IMR-90 (cell line): ENCODE measurements around the gene SLC30A2. TPM values are rescaled to one million over a fixed set of nuclear protein-coding genes. Genes with fewer than 3 reads are reported as not detected.

Experiments used
- ATAC-seq: fragments of 200-7000 bp; cut with Tn5 transposase; 2 replicates; pipeline ENCODE4 v1.9.1; 2020; ENCODE audit warnings: low read depth, mild to moderate bottlenecking, moderate library complexity
- BruUV-seq: library from RNA; stranded (reverse); fragments of 400-500 nt; replicated peaks from 2 replicates; lab custom pipeline; 2021; lab: Mats Ljungman, UMichigan
- CTCF ChIA-PET: fragments of 300-600 bp; formaldehyde crosslinking; extraction: SDS; loops from one replicate; lab custom pipeline; 2021; ENCODE audit warnings: antibody characterized with exemption; lab: Yijun Ruan, JAX
- POLR2A ChIA-PET: fragments of 300-600 bp; sonication (Branson Sonifier 250); formaldehyde crosslinking; loops from one replicate; lab custom pipeline; 2022; ENCODE audit warnings: antibody characterized with exemption; ENCODE audit not compliant: unreplicated experiment; lab: Charles Lee
- DNase-seq: peaks from one replicate; pipeline ENCODE4 v3.0.0; 2013
- H2AFZ ChIP-seq: replicated peaks from 2 replicates; pipeline ENCODE3; 2013; ENCODE audit warnings: low read length, mild to moderate bottlenecking; ENCODE audit not compliant: poor library complexity
- H2AK5ac ChIP-seq: 2 replicates; pipeline ENCODE4 v1.6.1; 2013; ENCODE audit warnings: low read depth, low read length, inconsistent platforms
- H2AK9ac ChIP-seq: replicated peaks from 2 replicates; pipeline ENCODE3; 2013; ENCODE audit warnings: mild to moderate bottlenecking, low read depth, low read length, moderate library complexity; ENCODE audit not compliant: poor library complexity
- H2BK120ac ChIP-seq: 2 replicates; pipeline ENCODE4 v1.6.1; 2013; ENCODE audit warnings: low read depth, low read length, inconsistent platforms
- H2BK15ac ChIP-seq: 3 replicates; pipeline ENCODE4 v1.6.1; 2013; ENCODE audit warnings: low read depth, low read length, inconsistent platforms
- H2BK20ac ChIP-seq: 2 replicates; pipeline ENCODE4 v1.6.1; 2013; ENCODE audit warnings: low read depth, mild to moderate bottlenecking, inconsistent platforms, low read length, moderate library complexity
- H2BK5ac ChIP-seq: 2 replicates; pipeline ENCODE4 v1.6.1; 2013; ENCODE audit warnings: mild to moderate bottlenecking, low read depth, low read length, inconsistent platforms; ENCODE audit not compliant: poor library complexity, severe bottlenecking
- H3K14ac ChIP-seq: replicated peaks from 2 replicates; pipeline ENCODE4 v1.6.1; 2013; ENCODE audit warnings: low read depth, low read length, inconsistent platforms
- H3K18ac ChIP-seq: 2 replicates; pipeline ENCODE4 v1.6.1; 2013; ENCODE audit warnings: low read depth, low read length, control low read depth
- H3K23ac ChIP-seq: 2 replicates; pipeline ENCODE4 v1.6.1; 2013; ENCODE audit warnings: low read depth, low read length, inconsistent platforms
- H3K27ac ChIP-seq: 2 replicates; pipeline ENCODE4 v1.5.1; 2013; ENCODE audit warnings: mild to moderate bottlenecking, control low read depth, low read length; ENCODE audit not compliant: insufficient read depth
- H3K27me3 ChIP-seq: 2 replicates; pipeline ENCODE4 v1.6.1; 2013; ENCODE audit warnings: low read length; ENCODE audit not compliant: control insufficient read depth, insufficient read depth
- H3K36me3 ChIP-seq: 2 replicates; pipeline ENCODE4 v1.6.1; 2013; ENCODE audit warnings: low read length, mixed read lengths; ENCODE audit not compliant: control insufficient read depth, insufficient read depth
- H3K4ac ChIP-seq: 2 replicates; pipeline ENCODE4 v1.6.1; 2013; ENCODE audit warnings: low read depth, low read length, inconsistent platforms
- H3K4me1 ChIP-seq: 2 replicates; pipeline ENCODE4 v1.6.1; 2013; ENCODE audit warnings: low read length, mixed read lengths; ENCODE audit not compliant: control insufficient read depth, insufficient read depth
- H3K4me2 ChIP-seq: 2 replicates; pipeline ENCODE4 v1.6.1; 2013; ENCODE audit warnings: low read depth, mild to moderate bottlenecking, control low read depth, low read length, moderate library complexity
- H3K4me3 ChIP-seq: 2 replicates; pipeline ENCODE4 v1.5.1; 2013; ENCODE audit warnings: low read depth, mild to moderate bottlenecking, control low read depth, low read length, moderate library complexity; ENCODE audit not compliant: insufficient read depth
- H3K56ac ChIP-seq: 2 replicates; pipeline ENCODE4 v1.6.1; 2013; ENCODE audit warnings: low read length, inconsistent platforms; ENCODE audit not compliant: insufficient read depth; ENCODE audit errors: extremely low read depth
- H3K79me1 ChIP-seq, 2 experiments: 2 replicates each; pipeline ENCODE4 v1.6.1; 2013; ENCODE audit warnings: low read length in 2 of 2, inconsistent platforms in 1 of 2, low read depth in 1 of 2
- H3K9ac ChIP-seq: 2 replicates; pipeline ENCODE4 v1.6.1; 2013; ENCODE audit warnings: low read depth, low read length, control low read depth
- H3K9me1 ChIP-seq: 2 replicates; pipeline ENCODE4 v1.6.1; 2013; ENCODE audit warnings: low read length, inconsistent platforms; ENCODE audit not compliant: insufficient read depth
- H3K9me3 ChIP-seq: 2 replicates; pipeline ENCODE4 v1.6.1; 2013; ENCODE audit warnings: low read length; ENCODE audit not compliant: control insufficient read depth, insufficient read depth
- H4K20me1 ChIP-seq: 2 replicates; pipeline ENCODE4 v1.6.1; 2013; ENCODE audit warnings: low read length, inconsistent platforms; ENCODE audit not compliant: insufficient read depth
- H4K5ac ChIP-seq: 2 replicates; pipeline ENCODE4 v1.6.1; 2013; ENCODE audit warnings: mild to moderate bottlenecking, low read depth, low read length, control low read depth
- H4K8ac ChIP-seq, 2 experiments: 2 replicates each; pipeline ENCODE4 v1.6.1; 2013; ENCODE audit warnings: low read depth in 2 of 2, low read length in 2 of 2, control low read depth in 1 of 2, inconsistent platforms in 1 of 2
- H4K91ac ChIP-seq: 2 replicates; pipeline ENCODE4 v1.6.1; 2013; ENCODE audit warnings: low read depth, low read length, inconsistent platforms; ENCODE audit not compliant: insufficient read depth
- ELK1 ChIP-seq: fragments of 150-350 bp; IDR thresholded peaks from 2 replicates; pipeline ENCODE4 v1.6.1; 2016; ENCODE audit warnings: low read depth, mild to moderate bottlenecking, low read length, moderate library complexity, borderline replicate concordance
- FOS ChIP-seq: fragments of 150-350 bp; IDR thresholded peaks from 2 replicates; pipeline ENCODE4 v1.6.1; 2016; ENCODE audit warnings: low read depth, low read length
- MAFK ChIP-seq: IDR thresholded peaks from 2 replicates; pipeline ENCODE4 v1.6.1; 2012; ENCODE audit warnings: low read depth, low read length, improper control_type of control experiment
- MXI1 ChIP-seq: IDR thresholded peaks from 2 replicates; pipeline ENCODE4 v1.6.1; 2012; ENCODE audit warnings: low read depth, mild to moderate bottlenecking, low read length, moderate library complexity, borderline replicate concordance
- NFE2L2 ChIP-seq: fragments of 150-350 bp; IDR thresholded peaks from 2 replicates; pipeline ENCODE4 v1.6.1; 2016; ENCODE audit warnings: low read depth, mild to moderate bottlenecking, low read length
- POLR2A ChIP-seq: IDR thresholded peaks from 2 replicates; pipeline ENCODE4 v1.6.1; 2012; ENCODE audit warnings: mild to moderate bottlenecking, low read depth, low read length
- RCOR1 ChIP-seq: IDR thresholded peaks from 2 replicates; pipeline ENCODE4 v1.6.1; 2012; ENCODE audit warnings: mild to moderate bottlenecking, low read length, improper control_type of control experiment; ENCODE audit not compliant: insufficient replicate concordance
- WGBS, 2 experiments: methylation state at CpG; one replicate each; pipeline versions ENCODE4 v1.1.5 to v1.1.7; 2013; ENCODE audit warnings: missing lambda C conversion rate in 2 of 2; ENCODE audit not compliant: insufficient read length in 1 of 2; ENCODE audit errors: extremely low coverage in 2 of 2; 5-methylcytosine and 5-hydroxymethylcytosine counted together
- dilution Hi-C: fragments of 300-500 bp; cut with HindIII; formaldehyde crosslinking; loops from one replicate; pipeline ENCODE4 v1.14.3; 2018; ENCODE audit warnings: low sequenced_read_pairs; ENCODE audit not compliant: unreplicated experiment
- in situ Hi-C: fragments of 300-500 bp; cut with MboI; formaldehyde crosslinking; loops from 3 replicates; pipeline ENCODE4 v1.14.3; 2019; ENCODE audit warnings: low sequenced_read_pairs, inconsistent platforms, mixed read lengths
- intact Hi-C: fragments of 100-400 bp; cut with micrococcal nuclease; formaldehyde crosslinking; loops from 2 replicates; pipeline ENCODE4 v1.10.0; 2022
- polyA plus RNA-seq, 3 experiments: library from polyadenylated mRNA; depleted of rRNA; stranded (reverse); fragments of >200 nt; gene quantifications; 2 replicates each; pipeline ENCODE4 v1.2.3, GENCODE V29; 2012; ENCODE audit warnings: low replicate concordance in 1 of 3
- total RNA-seq: library from RNA; depleted of rRNA; stranded (reverse); fragments of >200 nt; gene quantifications from 2 replicates; pipeline ENCODE4 v1.2.3, GENCODE V29; 2012

The SLC30A2 gene
- total and polyA plus RNA-seq, 2 of the 4 experiments (the other 2 are of a cell fraction): not detected

GRCh38 chr1:26053718-26054560 is 8.0 kb upstream of the SLC30A2 start (continued):
- no peak for TF ChIP-seq FOS

- Histone ChIP-seq H3K14ac (no peak overlapping the region), H3K79me1 (no peaks in the 10 kb centered on the region), H3K4ac (no peak overlapping the region), H2BK5ac (no peak overlapping the region), H3K4me1 (no peaks in the 10 kb centered on the region), H2BK15ac (no peak overlapping the region), H3K18ac (no peak overlapping the region), H4K5ac (no peak overlapping the region), H2BK20ac (no peak overlapping the region), H3K27ac (no peak overlapping the region), H4K20me1 (no peaks in the 10 kb centered on the region), H3K9ac (no peak overlapping the region), H4K91ac (no peak overlapping the region), H3K4me2 (no peak overlapping the region), H4K8ac (no peak overlapping the region), H2BK120ac (no peak overlapping the region), H3K9me1 (no peaks in the 10 kb centered on the region), H3K56ac (no peak overlapping the region), H3K27me3 (peaks cover 83% of the 10 kb centered on the region), H3K23ac (no peak overlapping the region), H3K4me3 (no peak overlapping the region), H3K36me3 (no peaks in the 10 kb centered on the region), H3K9me3 (no peaks in the 10 kb centered on the region; the same call in 1 of the 2 replicates), H2AK5ac (no peak overlapping the region), H2AFZ (no peak overlapping the region), H2AK9ac (no peak overlapping the region)
- no CpG with 5 or more reads among the region's 6 CpGs for WGBS, 2 experiments
- no TSS peak for BruUV-seq
- dilution Hi-C loops: no loop called here
- ChIA-PET POLR2A (no interaction called here), CTCF (no interaction called here)
- in situ Hi-C loops: no loop called here
- TF ChIP-seq RCOR1 (no peak), NFE2L2 (no peak), MAFK (no peak), MXI1 (no peak), POLR2A (no peak), ELK1 (no peak)
- DNase-seq (no peak), ATAC-seq (no peak)
- intact Hi-C loops: no loop called here
These were observed 4.3 kb upstream of the SLC30A2 start for GRCh38 chr1:26050248-26050640.
